A549 (cell line): ENCODE results near the gene HOXA11.

Experiments used
- BHLHE40 ChIP-seq: IDR thresholded peaks from 2 replicates; pipeline ENCODE4 v1.6.1; 2012; ENCODE audit warnings: low read depth, low read length, inconsistent platforms
- CTCF ChIP-seq: fragments of >200 bp; sonication (Bioruptor Twin); formaldehyde crosslinking; IDR thresholded peaks from 3 replicates; pipeline ENCODE4 v1.5.1; 2016
- EP300 ChIP-seq, 2 experiments: fragments of >200 bp; sonication (Bioruptor Twin); formaldehyde crosslinking; IDR thresholded peaks; 2 replicates in 1 of 2; 3 replicates in 1 of 2; pipeline ENCODE4 v1.6.1; 2016 to 2017
- RAD21 ChIP-seq, 2 experiments: fragments of >200 bp in 1 of 2; sonication (Bioruptor Twin) in 1 of 2; formaldehyde crosslinking in 1 of 2; IDR thresholded peaks in 1 of 2; conservative IDR thresholded peaks in 1 of 2; 2 replicates in 1 of 2; 3 replicates in 1 of 2; pipeline ENCODE4 v1.6.1; 2012 to 2018; ENCODE audit warnings: inconsistent platforms in 1 of 2
- RFX5 ChIP-seq: fragments of 450-650 bp; IDR thresholded peaks from 2 replicates; pipeline ENCODE4 v1.7.1; 2014; ENCODE audit warnings: antibody characterized with exemption, mild to moderate bottlenecking, moderate library complexity
- ZFP36 ChIP-seq: fragments of 450-650 bp; IDR thresholded peaks from 2 replicates; pipeline ENCODE4 v1.6.1; 2014; ENCODE audit warnings: borderline replicate concordance; ENCODE audit not compliant: partially characterized antibody
- TF ChIP-seq, protein P1 (sequence below): fragments of >200 bp; sonication (Bioruptor Twin); formaldehyde crosslinking; IDR thresholded peaks from 3 replicates; pipeline ENCODE4 v1.6.1; 2016
- TF ChIP-seq, protein P2 (sequence below): fragments of 250-450 bp; sonication (Bioruptor Pico); IDR thresholded peaks from 2 replicates; pipeline ENCODE4 v1.5.0; 2021; ENCODE audit warnings: mild to moderate bottlenecking, moderate library complexity, borderline replicate concordance

- TF ChIP-seq CTCF (no peak), BHLHE40 (no peak), RFX5 (no peak), RAD21 (conservative IDR thresholded peaks at IDR 0.05 in 1 of 2, IDR thresholded peaks at IDR 0.05 in 1 of 2) (no peak), EP300 (IDR thresholded peaks at IDR 0.05) (no peak), ZFP36 (no peak)
- TF ChIP-seq, protein P1, sequence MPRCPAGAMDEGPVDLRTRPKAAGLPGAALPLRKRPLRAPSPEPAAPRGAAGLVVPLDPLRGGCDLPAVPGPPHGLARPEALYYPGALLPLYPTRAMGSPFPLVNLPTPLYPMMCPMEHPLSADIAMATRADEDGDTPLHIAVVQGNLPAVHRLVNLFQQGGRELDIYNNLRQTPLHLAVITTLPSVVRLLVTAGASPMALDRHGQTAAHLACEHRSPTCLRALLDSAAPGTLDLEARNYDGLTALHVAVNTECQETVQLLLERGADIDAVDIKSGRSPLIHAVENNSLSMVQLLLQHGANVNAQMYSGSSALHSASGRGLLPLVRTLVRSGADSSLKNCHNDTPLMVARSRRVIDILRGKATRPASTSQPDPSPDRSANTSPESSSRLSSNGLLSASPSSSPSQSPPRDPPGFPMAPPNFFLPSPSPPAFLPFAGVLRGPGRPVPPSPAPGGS = no peak
- TF ChIP-seq, protein P2, sequence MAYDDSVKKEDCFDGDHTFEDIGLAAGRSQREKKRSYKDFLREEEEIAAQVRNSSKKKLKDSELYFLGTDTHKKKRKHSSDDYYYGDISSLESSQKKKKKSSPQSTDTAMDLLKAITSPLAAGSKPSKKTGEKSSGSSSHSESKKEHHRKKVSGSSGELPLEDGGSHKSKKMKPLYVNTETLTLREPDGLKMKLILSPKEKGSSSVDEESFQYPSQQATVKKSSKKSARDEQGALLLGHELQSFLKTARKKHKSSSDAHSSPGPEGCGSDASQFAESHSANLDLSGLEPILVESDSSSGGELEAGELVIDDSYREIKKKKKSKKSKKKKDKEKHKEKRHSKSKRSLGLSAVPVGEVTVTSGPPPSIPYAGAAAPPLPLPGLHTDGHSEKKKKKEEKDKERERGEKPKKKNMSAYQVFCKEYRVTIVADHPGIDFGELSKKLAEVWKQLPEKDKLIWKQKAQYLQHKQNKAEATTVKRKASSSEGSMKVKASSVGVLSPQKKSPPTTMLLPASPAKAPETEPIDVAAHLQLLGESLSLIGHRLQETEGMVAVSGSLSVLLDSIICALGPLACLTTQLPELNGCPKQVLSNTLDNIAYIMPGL (CRISPR knock-in tag) = no peak
Measured at GRCh38 chr7:27132978-27133377, 52.1 kb downstream of the HOXA11 start.
